HS-5 (cell line): ENCODE results near the gene CACNG1.

Experiments
- DNase-seq: peaks from one replicate; pipeline ENCODE4 v3.0.0-alpha.2; 2012; ENCODE audit warnings: low read depth

Gene CACNG1

DNA sequence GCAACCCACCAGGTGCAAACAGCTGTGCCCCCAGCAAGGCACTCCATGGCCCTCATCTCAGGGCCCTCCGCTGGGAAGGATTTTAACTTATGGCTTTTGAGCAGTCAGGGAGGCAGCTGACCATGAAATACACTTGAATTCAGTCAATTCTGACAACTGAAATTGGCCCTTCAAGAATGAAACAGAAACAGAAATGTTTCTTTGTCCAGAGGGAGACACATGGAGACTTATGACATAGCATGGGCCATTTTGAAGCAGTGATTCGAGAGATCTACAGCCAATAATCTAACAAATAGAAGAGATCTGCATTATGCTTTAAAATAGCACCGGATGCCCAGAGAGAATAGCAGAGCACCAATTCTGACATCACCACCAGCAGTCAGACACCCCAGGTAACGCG, 7.5 kb downstream of the CACNG1 start:
- no peak for DNase-seq

- DNase-seq, result no peak
Measured at GRCh38 chr17:67052720-67053437, 8.5 kb downstream of the CACNG1 start.

DNA sequence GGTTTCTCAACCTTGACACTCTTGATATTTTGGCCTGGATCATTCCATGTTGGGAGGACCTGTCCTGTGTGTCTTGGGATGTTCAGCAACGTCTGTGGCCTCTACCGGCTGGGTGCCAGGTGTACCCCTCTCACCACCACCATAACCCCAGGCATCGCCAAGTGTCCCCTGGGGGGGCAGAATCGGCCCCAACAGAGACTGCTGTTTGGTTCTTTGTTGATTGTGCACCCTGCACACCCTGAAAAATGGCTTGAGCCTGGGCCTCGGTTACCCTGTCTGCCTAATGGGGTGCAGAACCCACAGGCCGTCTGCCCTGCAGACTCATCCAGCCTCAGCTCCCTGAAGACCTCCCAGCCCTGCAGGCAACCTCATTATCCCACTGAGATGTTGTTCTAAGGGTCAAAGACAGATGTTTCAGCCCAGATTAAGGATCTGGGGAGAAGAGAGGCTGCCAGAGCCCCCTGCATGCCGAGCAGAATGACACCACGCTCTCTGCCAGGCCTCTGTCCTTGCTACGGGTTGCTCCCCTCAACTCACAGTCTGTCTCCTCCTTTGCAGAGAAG, 9.2 kb downstream of the CACNG1 start:
- no peak for DNase-seq

- DNase-seq, result no peak
Measured at GRCh38 chr17:67054011-67054591, 9.7 kb downstream of the CACNG1 start.

DNA sequence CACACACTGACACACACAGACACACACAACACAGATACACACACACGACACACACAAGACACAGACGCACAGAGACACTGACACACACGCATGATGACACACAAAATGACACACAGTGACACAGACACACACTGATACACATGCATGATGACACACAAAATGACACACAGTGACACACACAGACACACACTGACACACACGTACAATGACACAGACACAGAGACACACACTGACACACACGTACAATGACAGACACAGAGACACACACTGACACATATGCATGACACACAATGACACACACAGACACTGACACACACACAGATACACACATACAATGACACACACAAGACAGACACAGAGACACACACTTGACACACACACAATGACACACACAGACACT, 10.3 kb downstream of the CACNG1 start:
- no peak for DNase-seq

DNA sequence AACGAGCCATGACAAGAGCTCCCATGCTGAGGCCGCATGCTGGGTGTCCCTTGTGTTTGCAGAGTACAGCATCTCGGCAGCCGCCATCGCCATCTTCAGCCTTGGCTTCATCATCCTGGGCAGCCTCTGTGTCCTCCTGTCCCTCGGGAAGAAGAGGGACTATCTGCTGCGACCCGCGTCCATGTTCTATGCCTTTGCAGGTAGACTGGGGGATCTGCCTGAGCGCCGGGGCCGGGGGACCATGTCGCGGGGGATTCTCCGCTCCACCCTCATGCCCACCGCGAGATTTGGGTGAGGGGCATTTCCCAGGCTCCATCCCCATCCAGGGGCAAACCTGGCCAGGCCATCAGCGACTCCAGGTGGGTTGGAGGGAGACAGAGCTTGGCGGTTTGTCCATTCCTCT, 10.7 kb downstream of the CACNG1 start:
- no peak for DNase-seq

- no peak for DNase-seq
Measured at GRCh38 chr17:67055811-67056745, 11.7 kb downstream of the CACNG1 start.

DNA sequence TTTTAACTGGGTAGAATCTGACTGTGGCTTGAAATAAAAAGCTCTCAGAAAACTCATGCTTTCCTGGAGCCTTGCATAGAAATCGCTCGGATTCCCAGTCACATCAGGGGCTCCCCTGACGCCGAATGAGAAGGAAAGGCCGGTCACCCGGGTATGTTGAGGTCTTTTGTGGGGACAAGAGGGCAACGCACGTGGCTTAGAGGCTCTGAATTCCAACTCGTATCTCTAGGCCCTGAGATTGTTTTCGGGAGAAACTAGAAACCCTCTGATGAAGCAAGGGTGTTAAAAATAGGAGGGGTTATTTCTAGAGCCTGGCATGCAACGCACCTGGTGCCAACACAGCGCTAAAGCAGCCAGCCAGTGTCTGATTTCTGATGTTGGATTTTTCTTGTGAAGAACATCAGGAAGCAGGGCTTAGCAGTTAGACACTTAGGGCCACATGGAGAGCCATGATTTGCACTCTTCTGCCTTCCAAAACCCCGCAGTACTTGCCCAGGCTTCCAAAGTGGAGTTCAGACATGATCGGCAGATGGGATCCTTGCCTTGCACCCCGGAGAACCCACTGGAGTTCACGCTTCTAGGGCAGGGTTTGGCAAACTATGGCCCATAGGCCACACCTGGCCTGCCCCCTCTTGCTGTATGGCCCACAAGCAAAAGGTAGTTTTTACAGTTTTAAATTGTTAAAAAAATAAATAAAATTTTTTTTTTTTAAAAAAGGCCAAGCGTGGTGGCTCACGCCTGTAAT, 12.6 kb downstream of the CACNG1 start:
- no peak for DNase-seq

- no peak for DNase-seq
Measured at GRCh38 chr17:67058036-67058435, 13.7 kb downstream of the CACNG1 start.

DNA sequence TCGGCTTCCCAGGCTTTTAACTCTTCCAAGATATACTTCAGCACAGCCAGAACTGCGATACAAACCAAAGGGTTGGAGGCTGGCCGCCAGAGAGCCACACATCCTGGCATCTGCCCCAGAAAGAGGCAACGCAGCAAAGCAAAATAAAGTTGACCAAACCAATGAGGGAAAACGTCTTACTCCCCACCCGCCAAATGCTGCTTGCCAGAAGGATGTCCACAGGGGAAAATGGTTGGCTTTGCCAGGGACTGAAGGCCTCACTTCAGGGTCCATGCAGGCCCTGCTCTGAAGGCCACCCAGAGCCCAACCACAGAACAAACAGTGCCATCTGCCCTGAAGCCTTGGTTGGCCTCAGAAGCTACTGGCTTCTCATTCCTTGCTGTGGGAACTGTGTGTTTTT, 15.0 kb downstream of the CACNG1 start:
- no peak for DNase-seq

DNA sequence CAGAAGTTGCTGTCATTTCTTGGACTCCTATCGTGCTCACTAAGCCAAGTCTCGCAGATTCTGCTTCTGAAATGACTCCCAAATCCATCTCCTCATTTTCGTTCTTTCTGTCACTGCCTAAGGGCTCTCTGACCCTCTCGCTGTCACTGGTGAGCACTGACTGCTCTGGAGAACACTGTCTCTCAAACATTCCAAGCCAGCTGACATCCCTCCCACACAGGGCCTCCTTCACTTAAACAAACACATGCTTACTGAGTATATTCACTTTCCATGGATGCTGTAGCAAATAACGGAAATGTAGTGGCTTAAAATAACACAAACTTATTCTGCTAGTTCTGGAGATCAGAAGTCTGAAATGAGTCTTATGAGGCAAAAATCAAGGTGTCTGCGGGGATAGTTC, 18.8 kb downstream of the CACNG1 start:
- no peak for DNase-seq

- DNase-seq, result no peak
Measured at GRCh38 chr17:67066717-67067116, 22.4 kb downstream of the CACNG1 start.

GRCh38 chr17:67067571-67068482, 23.5 kb downstream of the CACNG1 start:
- no peak for DNase-seq

- DNase-seq, result no peak
Measured at GRCh38 chr17:67068999-67069398, 24.6 kb downstream of the CACNG1 start.

GRCh38 chr17:67069603-67070136, 25.3 kb downstream of the CACNG1 start:
- no peak for DNase-seq

DNA sequence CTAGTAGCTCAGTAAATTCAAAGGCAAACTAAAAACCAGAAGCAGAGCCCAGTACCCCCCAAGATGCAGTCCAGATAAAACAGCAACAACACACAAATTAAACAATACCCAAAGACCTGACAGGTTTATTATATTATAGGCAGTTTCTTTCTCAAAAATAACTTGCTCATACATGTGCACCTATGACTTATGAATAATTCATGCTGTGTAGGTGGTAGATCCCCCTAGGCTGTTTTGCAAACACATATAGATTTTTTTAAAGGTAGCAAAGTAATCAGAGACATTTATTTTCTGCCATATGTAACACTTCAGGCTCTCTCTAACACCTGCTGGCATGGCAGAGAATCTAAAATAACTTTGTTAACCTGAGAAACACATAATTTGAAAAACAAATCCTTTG, 27.2 kb downstream of the CACNG1 start:
- DNase-seq, result no peak

DNA sequence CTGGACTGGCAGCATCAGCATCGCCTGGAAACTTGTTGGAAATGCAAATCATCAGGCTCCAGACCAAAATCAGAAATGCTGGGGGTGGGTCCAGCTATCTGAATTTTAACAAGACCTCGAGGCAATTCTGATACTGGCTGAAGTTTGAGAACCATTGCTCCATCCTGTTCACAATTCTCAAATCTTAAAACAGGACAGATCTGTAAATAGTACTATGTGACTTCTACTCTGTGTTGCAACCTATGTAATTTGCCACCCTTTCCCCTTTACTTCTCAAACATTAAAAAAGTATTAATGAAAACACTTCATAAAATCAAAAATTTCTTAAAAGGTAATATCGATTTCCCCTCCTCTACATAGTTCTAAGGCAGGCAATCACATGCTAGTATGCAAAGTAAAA, 28.5 kb downstream of the CACNG1 start:
- no peak for DNase-seq

- DNase-seq, result no peak
Measured at GRCh38 chr17:67074781-67075180, 30.4 kb downstream of the CACNG1 start.

- no peak for DNase-seq
Measured at GRCh38 chr17:67076290-67076689, 31.9 kb downstream of the CACNG1 start.

GRCh38 chr17:67078292-67078691, 33.9 kb downstream of the CACNG1 start:
- no peak for DNase-seq

- no peak for DNase-seq
Measured at GRCh38 chr17:67079491-67079890, 35.1 kb downstream of the CACNG1 start.
